HCT116 (cell line): Measurements from ENCODE around the gene DOCK1. TPM values are rescaled to one million over a fixed set of nuclear protein-coding genes. Genes with fewer than 3 reads are reported as not detected.

Source experiments
- ATAC-seq: fragments of 200-7000 bp; cut with Tn5 transposase; 2 replicates; pipeline ENCODE4 v1.9.1; 2020; ENCODE audit warnings: mild to moderate bottlenecking, moderate library complexity
- BruUV-seq: library from RNA; stranded (reverse); fragments of 400-500 nt; replicated peaks from 2 replicates; lab custom pipeline; 2021; lab: Mats Ljungman, UMichigan
- CTCF ChIA-PET: fragments of 300-600 bp; sonication (Branson Sonifier 250); formaldehyde crosslinking; loops from one replicate; lab custom pipeline; 2021; ENCODE audit warnings: antibody characterized with exemption; lab: Charles Lee
- POLR2A ChIA-PET: fragments of 300-600, 350-600 bp; sonication (Branson Sonifier 250); formaldehyde crosslinking; loops from one replicate; lab custom pipeline; 2021; ENCODE audit warnings: antibody characterized with exemption; lab: Charles Lee
- RAD21 ChIA-PET, 2 experiments: fragments of 300-600 bp; sonication (Branson Sonifier 250); formaldehyde crosslinking; loops; one replicate each; lab custom pipeline; 2023; ENCODE audit warnings: low total read pairs in 2 of 2; ENCODE audit not compliant: uncharacterized antibody in 2 of 2, unreplicated experiment in 2 of 2, low non-redundant PET in 1 of 2; lab: Charles Lee
- DNase-seq: peaks from one replicate; pipeline ENCODE4 v3.0.0-alpha.2; 2010; ENCODE audit warnings: low read depth, low spot score
- H2AFZ ChIP-seq: fragments of 200-600 bp; shearing (Covaris generic), sonication (generic); 2 replicates; pipeline ENCODE4 v1.6.1; 2017; ENCODE audit warnings: low read depth, mixed run types, mixed read lengths, antibody characterized with exemption, low read length; ENCODE audit not compliant: poor library complexity, severe bottlenecking
- H3K27ac ChIP-seq: 2 replicates; pipeline ENCODE4 v1.5.1; 2012; ENCODE audit warnings: low read depth, low read length
- H3K27me3 ChIP-seq: fragments of 200-600 bp; sonication (generic); 2 replicates; pipeline ENCODE4 v1.6.1; 2016; ENCODE audit warnings: mixed run types, low read length, mixed read lengths; ENCODE audit not compliant: insufficient read depth
- H3K36me3 ChIP-seq, 2 experiments: fragments of 200-500 bp in 1 of 2; fragments of 200-600 bp in 1 of 2; sonication (Bioruptor generic) in 1 of 2; sonication (generic) in 1 of 2; 2 replicates each; pipeline versions ENCODE4 v1.5.1 to v1.6.1; 2014 to 2016; ENCODE audit warnings: low read length in 2 of 2, inconsistent platforms in 1 of 2, mixed read lengths in 1 of 2, mixed run types in 1 of 2; ENCODE audit not compliant: insufficient read depth in 2 of 2, control insufficient read depth in 1 of 2
- H3K4me1 ChIP-seq, 2 experiments: fragments of 200-600 bp in 1 of 2; sonication (generic) in 1 of 2; 2 replicates each; pipeline versions ENCODE4 v1.5.1 to v1.6.1; 2012 to 2017; ENCODE audit warnings: low read length in 2 of 2, inconsistent platforms in 1 of 2, mild to moderate bottlenecking in 1 of 2, mixed read lengths in 1 of 2, mixed run types in 1 of 2, moderate library complexity in 1 of 2; ENCODE audit not compliant: insufficient read depth in 2 of 2, control insufficient read depth in 1 of 2
- H3K4me2 ChIP-seq: fragments of 200-600 bp; sonication (generic); 2 replicates; pipeline ENCODE4 v1.6.1; 2017; ENCODE audit warnings: mixed run types, low read length, mixed read lengths
- H3K4me3 ChIP-seq, 2 experiments: fragments of 200-600 bp in 1 of 2; sonication (generic) in 1 of 2; replicated peaks in 1 of 2; 2 replicates each; pipeline ENCODE4 v1.5.1; 2011 to 2016; ENCODE audit warnings: low read length in 2 of 2, control low read depth in 1 of 2, low read depth in 1 of 2, mild to moderate bottlenecking in 1 of 2, mixed read lengths in 1 of 2, mixed run types in 1 of 2
- H3K79me2 ChIP-seq: fragments of 200-600 bp; sonication (generic); 2 replicates; pipeline ENCODE4 v1.6.1; 2017; ENCODE audit warnings: mild to moderate bottlenecking, mixed run types, low read length, moderate library complexity, mixed read lengths; ENCODE audit not compliant: insufficient read depth
- H3K9ac ChIP-seq: fragments of 200-600 bp; sonication (generic); 2 replicates; pipeline ENCODE4 v1.6.1; 2016; ENCODE audit warnings: low read length, mixed read lengths
- H3K9me2 ChIP-seq: fragments of 200-600 bp; sonication (generic), shearing (Covaris generic); 2 replicates; pipeline ENCODE4 v1.6.1; 2017; ENCODE audit warnings: mixed run types, mild to moderate bottlenecking, moderate library complexity; ENCODE audit not compliant: insufficient read depth
- H3K9me3 ChIP-seq, 2 experiments: fragments of 200-500 bp in 1 of 2; fragments of 200-600 bp in 1 of 2; sonication (Bioruptor generic) in 1 of 2; sonication (generic) in 1 of 2; 2 replicates each; pipeline ENCODE4 v1.6.1; 2014 to 2017; ENCODE audit warnings: low read length in 2 of 2, mixed read lengths in 2 of 2, inconsistent platforms in 1 of 2, low read depth in 1 of 2, mild to moderate bottlenecking in 1 of 2, mixed run types in 1 of 2, moderate library complexity in 1 of 2; ENCODE audit not compliant: control insufficient read depth in 1 of 2, insufficient read depth in 1 of 2
- H4K20me1 ChIP-seq: fragments of 200-600 bp; sonication (generic), shearing (Covaris generic); 2 replicates; pipeline ENCODE4 v1.6.1; 2017; ENCODE audit warnings: mixed run types, mild to moderate bottlenecking, moderate library complexity; ENCODE audit not compliant: insufficient read depth
- ATF3 ChIP-seq: IDR thresholded peaks from 2 replicates; pipeline ENCODE4 v1.6.1; 2012
- CEBPB ChIP-seq: IDR thresholded peaks from 2 replicates; pipeline ENCODE4 v1.6.1; 2012; ENCODE audit warnings: low read depth
- EGR1 ChIP-seq: IDR thresholded peaks from 2 replicates; pipeline ENCODE4 v1.6.1; 2012; ENCODE audit warnings: low read depth
- ELF1 ChIP-seq: IDR thresholded peaks from 2 replicates; pipeline ENCODE4 v1.6.1; 2012; ENCODE audit warnings: low read depth, borderline replicate concordance
- EZH2phosphoT487 ChIP-seq: fragments of 200-600 bp; IDR thresholded peaks from 2 replicates; pipeline ENCODE4 v1.6.1; 2018; ENCODE audit warnings: antibody characterized with exemption, borderline replicate concordance
- FOSL1 ChIP-seq: IDR thresholded peaks from 2 replicates; pipeline ENCODE4 v1.6.1; 2012; ENCODE audit warnings: low read depth
- POLR2A ChIP-seq: IDR thresholded peaks from 2 replicates; pipeline ENCODE4 v1.7.0; 2011; ENCODE audit warnings: borderline replicate concordance; ENCODE audit not compliant: insufficient read depth, insufficient read length; ENCODE audit errors: extremely low read depth
- POLR2AphosphoS5 ChIP-seq: IDR thresholded peaks from 2 replicates; pipeline ENCODE4 v1.6.1; 2011; ENCODE audit warnings: mild to moderate bottlenecking, low read depth, low read length, moderate library complexity
- SIN3A ChIP-seq: IDR thresholded peaks from 2 replicates; pipeline ENCODE4 v1.6.1; 2012; ENCODE audit warnings: low read depth
- SP1 ChIP-seq: IDR thresholded peaks from 2 replicates; pipeline ENCODE4 v1.6.1; 2012; ENCODE audit warnings: low read depth
- TCF7L2 ChIP-seq: IDR thresholded peaks from 2 replicates; pipeline ENCODE4 v1.7.0; 2011; ENCODE audit warnings: borderline replicate concordance, inconsistent platforms; ENCODE audit not compliant: insufficient read depth, insufficient read length; ENCODE audit errors: extremely low read depth
- YY1 ChIP-seq: IDR thresholded peaks from 2 replicates; pipeline ENCODE4 v1.6.1; 2011; ENCODE audit warnings: low read length, low read depth, moderate library complexity, mild to moderate bottlenecking; ENCODE audit not compliant: insufficient replicate concordance; ENCODE audit errors: extremely low read depth
- ZNF274 ChIP-seq: fragments of 200-500 bp; sonication (Bioruptor generic); IDR thresholded peaks from 2 replicates; pipeline ENCODE4 v1.6.1; 2014; ENCODE audit warnings: mild to moderate bottlenecking, low read depth, low read length, inconsistent platforms
- intact Hi-C: fragments of 100-400 bp; cut with micrococcal nuclease; formaldehyde crosslinking; loops from 2 replicates; pipeline ENCODE4 v1.10.0; 2022
- total RNA-seq: library from RNA; stranded (reverse); gene quantifications from one replicate; pipeline ENCODE4 v1.2.1, GENCODE V29; 2021; ENCODE audit not compliant: unreplicated experiment
- TF ChIP-seq, protein P1 (sequence below), 3 experiments: fragments of 200-600 bp in 1 of 3; sonication (generic) in 1 of 3; IDR thresholded peaks in 2 of 3; conservative IDR thresholded peaks in 1 of 3; 2 replicates each; pipeline ENCODE4 v1.5.1; 2012 to 2017; ENCODE audit warnings: low read depth in 2 of 3, low read length in 2 of 3, antibody characterized with exemption in 1 of 3, borderline replicate concordance in 1 of 3, control low read depth in 1 of 3, mild to moderate bottlenecking in 1 of 3, mixed read lengths in 1 of 3, mixed run types in 1 of 3, moderate library complexity in 1 of 3; ENCODE audit not compliant: insufficient read depth in 1 of 3
- TF ChIP-seq, protein P2 (sequence below): IDR thresholded peaks from 2 replicates; pipeline ENCODE4 v1.6.1; 2012; ENCODE audit warnings: low read depth

The DOCK1 gene
- total RNA-seq, 1 experiment from 2014 or later: 46.5 TPM

GRCh38 chr10:127358337-127358736 is 453.1 kb downstream of the DOCK1 start:
- Histone ChIP-seq H4K20me1 (no peaks in the 10 kb centered on the region), H3K4me1 (no peaks in the 10 kb centered on the region), H3K27ac (no peak overlapping the region), H3K4me3 (no peak overlapping the region), H3K9me3 (no peaks in the 10 kb centered on the region), H3K4me2 (no peak overlapping the region), H3K27me3 (no peaks in the 10 kb centered on the region), H3K79me2 (no peaks in the 10 kb centered on the region), H2AFZ (no peak overlapping the region), H3K36me3 (no peaks in the 10 kb centered on the region), H3K9ac (no peak overlapping the region), H3K9me2 (no peaks in the 10 kb centered on the region)
- DNase-seq (no peak), ATAC-seq (no peak)
- TF ChIP-seq ATF3: no peak
- TF ChIP-seq EZH2phosphoT487: no peak
- TF ChIP-seq SP1: no peak
- no peak for TF ChIP-seq SIN3A
- TF ChIP-seq, protein P1, sequence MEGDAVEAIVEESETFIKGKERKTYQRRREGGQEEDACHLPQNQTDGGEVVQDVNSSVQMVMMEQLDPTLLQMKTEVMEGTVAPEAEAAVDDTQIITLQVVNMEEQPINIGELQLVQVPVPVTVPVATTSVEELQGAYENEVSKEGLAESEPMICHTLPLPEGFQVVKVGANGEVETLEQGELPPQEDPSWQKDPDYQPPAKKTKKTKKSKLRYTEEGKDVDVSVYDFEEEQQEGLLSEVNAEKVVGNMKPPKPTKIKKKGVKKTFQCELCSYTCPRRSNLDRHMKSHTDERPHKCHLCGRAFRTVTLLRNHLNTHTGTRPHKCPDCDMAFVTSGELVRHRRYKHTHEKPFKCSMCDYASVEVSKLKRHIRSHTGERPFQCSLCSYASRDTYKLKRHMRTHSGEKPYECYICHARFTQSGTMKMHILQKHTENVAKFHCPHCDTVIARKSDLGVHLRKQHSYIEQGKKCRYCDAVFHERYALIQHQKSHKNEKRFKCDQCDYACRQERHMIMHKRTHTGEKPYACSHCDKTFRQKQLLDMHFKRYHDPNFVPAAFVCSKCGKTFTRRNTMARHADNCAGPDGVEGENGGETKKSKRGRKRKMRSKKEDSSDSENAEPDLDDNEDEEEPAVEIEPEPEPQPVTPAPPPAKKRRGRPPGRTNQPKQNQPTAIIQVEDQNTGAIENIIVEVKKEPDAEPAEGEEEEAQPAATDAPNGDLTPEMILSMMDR (IDR thresholded peaks at IDR 0.05 in 2 of 3, conservative IDR thresholded peaks at IDR 0.05 in 1 of 3; ENCODE audit: borderline replicate concordance in 1 of 3, insufficient read depth in 1 of 3, low read depth in 2 of 3, low read length in 2 of 3): no peak
- no peak for TF ChIP-seq FOSL1
- no peak for TF ChIP-seq YY1
- TF ChIP-seq EGR1: no peak
- TF ChIP-seq CEBPB: no peak
- TF ChIP-seq, protein P2, sequence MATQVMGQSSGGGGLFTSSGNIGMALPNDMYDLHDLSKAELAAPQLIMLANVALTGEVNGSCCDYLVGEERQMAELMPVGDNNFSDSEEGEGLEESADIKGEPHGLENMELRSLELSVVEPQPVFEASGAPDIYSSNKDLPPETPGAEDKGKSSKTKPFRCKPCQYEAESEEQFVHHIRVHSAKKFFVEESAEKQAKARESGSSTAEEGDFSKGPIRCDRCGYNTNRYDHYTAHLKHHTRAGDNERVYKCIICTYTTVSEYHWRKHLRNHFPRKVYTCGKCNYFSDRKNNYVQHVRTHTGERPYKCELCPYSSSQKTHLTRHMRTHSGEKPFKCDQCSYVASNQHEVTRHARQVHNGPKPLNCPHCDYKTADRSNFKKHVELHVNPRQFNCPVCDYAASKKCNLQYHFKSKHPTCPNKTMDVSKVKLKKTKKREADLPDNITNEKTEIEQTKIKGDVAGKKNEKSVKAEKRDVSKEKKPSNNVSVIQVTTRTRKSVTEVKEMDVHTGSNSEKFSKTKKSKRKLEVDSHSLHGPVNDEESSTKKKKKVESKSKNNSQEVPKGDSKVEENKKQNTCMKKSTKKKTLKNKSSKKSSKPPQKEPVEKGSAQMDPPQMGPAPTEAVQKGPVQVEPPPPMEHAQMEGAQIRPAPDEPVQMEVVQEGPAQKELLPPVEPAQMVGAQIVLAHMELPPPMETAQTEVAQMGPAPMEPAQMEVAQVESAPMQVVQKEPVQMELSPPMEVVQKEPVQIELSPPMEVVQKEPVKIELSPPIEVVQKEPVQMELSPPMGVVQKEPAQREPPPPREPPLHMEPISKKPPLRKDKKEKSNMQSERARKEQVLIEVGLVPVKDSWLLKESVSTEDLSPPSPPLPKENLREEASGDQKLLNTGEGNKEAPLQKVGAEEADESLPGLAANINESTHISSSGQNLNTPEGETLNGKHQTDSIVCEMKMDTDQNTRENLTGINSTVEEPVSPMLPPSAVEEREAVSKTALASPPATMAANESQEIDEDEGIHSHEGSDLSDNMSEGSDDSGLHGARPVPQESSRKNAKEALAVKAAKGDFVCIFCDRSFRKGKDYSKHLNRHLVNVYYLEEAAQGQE: no peak
- TF ChIP-seq ELF1: no peak
- no peak for TF ChIP-seq TCF7L2
- TF ChIP-seq POLR2AphosphoS5: no peak
- TF ChIP-seq POLR2A: no peak
- TF ChIP-seq ZNF274: no peak
- intact Hi-C loops: loop anchor here (5.0 kb wide), 1 partner anchor 116 kb away; no protein-coding TSS in a partner anchor
- ChIA-PET CTCF (no interaction called here), RAD21 (no interaction called here), POLR2A (no interaction called here)
- BruUV-seq: no TSS peak
